GM12874 (cell line): Measurements from ENCODE around the gene XAF1.

Experiments
- CTCF ChIP-seq: IDR thresholded peaks from 2 replicates; pipeline ENCODE4 v1.5.1; 2011; ENCODE audit warnings: low read depth, mild to moderate bottlenecking, control low read depth, low read length, moderate library complexity; ENCODE audit not compliant: insufficient read depth

XAF1 gene

GRCh38 chr17:6779411-6779810 lies 23.6 kb downstream of the XAF1 start:
- TF ChIP-seq CTCF, result no peak

GRCh38 chr17:6780001-6780400 lies 24.2 kb downstream of the XAF1 start:
- TF ChIP-seq CTCF, result no peak

GRCh38 chr17:6780886-6781285 lies 25.0 kb downstream of the XAF1 start:
- TF ChIP-seq CTCF, result no peak

GRCh38 chr17:6782244-6782643 lies 26.4 kb downstream of the XAF1 start:
- TF ChIP-seq CTCF, result no peak

- no peak for TF ChIP-seq CTCF
Measured at GRCh38 chr17:6786618-6787017, 30.8 kb downstream of the XAF1 start.

- TF ChIP-seq CTCF, result no peak
Measured at GRCh38 chr17:6787081-6787693, 31.3 kb downstream of the XAF1 start.

- no peak for TF ChIP-seq CTCF
Measured at GRCh38 chr17:6789146-6789545, 33.3 kb downstream of the XAF1 start.
